Bronchial smooth muscle cell (primary cell): ENCODE results near the gene CDCP2. TPM values are rescaled to one million over a fixed set of nuclear protein-coding genes. Genes with fewer than 3 reads are reported as not detected.

Source experiments
- total RNA-seq: library from RNA; depleted of rRNA; stranded (reverse); fragments of >200 nt; gene quantifications from 2 replicates; pipeline ENCODE4 v1.2.1, GENCODE V29; 2014

CDCP2 gene
- not detected in 2 replicates for total RNA-seq

GRCh38 chr1:54152696-54153095 is at the start of gene CDCP2:
CDCP2 (minus strand) TSS chr1:54153000; CDS start chr1:54152922, 78 bp downstream.

GRCh38 chr1:54199765-54200518 is 47.1 kb upstream of the CDCP2 start, which contains the start of the genes CYB5RL and MRPL37:
CYB5RL (minus strand) TSS chr1:54200030; CDS start chr1:54195616, 4,414 bp downstream.
MRPL37 (plus strand) TSS chr1:54200167; CDS start chr1:54200244, 77 bp downstream.

Other genes starting within 250 kb of the CDCP2 start
- 12.5 and 24.7 TPM in 2 replicates for gene IFT25, start 207.3 kb downstream of the CDCP2 start, total RNA-seq
- gene LRRC42, start 206.7 kb downstream of the CDCP2 start, total RNA-seq, result 18.5 and 20.3 TPM in 2 replicates
- not detected in 2 replicates for gene LDLRAD1, start 134.8 kb downstream of the CDCP2 start, total RNA-seq
- gene TMEM59, start 99.8 kb downstream of the CDCP2 start, total RNA-seq, result 356 and 527 TPM in 2 replicates
- 4.4 and 5.2 TPM in 2 replicates for gene TCEANC2, start 99.4 kb downstream of the CDCP2 start, total RNA-seq
- gene CYB5RL, start 47.0 kb upstream of the CDCP2 start, total RNA-seq, result 6.7 and 8.2 TPM in 2 replicates
- gene MRPL37, start 47.2 kb upstream of the CDCP2 start, total RNA-seq, result 27.6 and 39.6 TPM in 2 replicates